IPS-NIHi7 (cell line): ENCODE measurements around the gene LITAF.
A peak's percentile ranks its signal among the peaks of the same experiment; 100 is the strongest.
"Not testable (repeated sequence)": the region's sequence is repeated elsewhere in the genome, so short reads cannot be mapped to it uniquely, and the experiment has no call there.

ENCODE experiments used
- DNase-seq: peaks from one replicate; pipeline ENCODE4 v3.0.0; 2012; ENCODE audit warnings: mixed read lengths; ENCODE audit errors: extremely low spot score

The LITAF gene

DNA sequence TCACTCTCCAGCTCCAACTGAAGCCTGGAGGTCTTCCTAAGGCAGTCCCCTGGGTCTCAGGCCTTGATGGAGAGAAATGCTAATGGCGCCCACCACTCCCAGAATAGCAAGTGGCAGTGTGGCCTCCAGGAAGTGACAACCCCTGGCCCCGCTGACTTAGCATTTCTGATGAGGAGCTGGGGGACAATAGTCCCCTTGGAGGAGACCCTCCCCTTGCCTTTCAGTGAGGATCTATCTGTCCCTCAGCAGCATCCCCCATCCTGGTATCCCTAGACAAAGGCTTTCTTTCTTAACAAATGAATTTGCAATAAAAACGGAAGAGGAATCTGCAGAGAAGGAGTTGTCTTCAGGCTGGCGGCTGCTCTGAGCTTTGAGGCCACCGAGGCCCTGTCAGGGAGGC, 68.8 kb downstream of the LITAF start:
- DNase-seq = no peak

DNA sequence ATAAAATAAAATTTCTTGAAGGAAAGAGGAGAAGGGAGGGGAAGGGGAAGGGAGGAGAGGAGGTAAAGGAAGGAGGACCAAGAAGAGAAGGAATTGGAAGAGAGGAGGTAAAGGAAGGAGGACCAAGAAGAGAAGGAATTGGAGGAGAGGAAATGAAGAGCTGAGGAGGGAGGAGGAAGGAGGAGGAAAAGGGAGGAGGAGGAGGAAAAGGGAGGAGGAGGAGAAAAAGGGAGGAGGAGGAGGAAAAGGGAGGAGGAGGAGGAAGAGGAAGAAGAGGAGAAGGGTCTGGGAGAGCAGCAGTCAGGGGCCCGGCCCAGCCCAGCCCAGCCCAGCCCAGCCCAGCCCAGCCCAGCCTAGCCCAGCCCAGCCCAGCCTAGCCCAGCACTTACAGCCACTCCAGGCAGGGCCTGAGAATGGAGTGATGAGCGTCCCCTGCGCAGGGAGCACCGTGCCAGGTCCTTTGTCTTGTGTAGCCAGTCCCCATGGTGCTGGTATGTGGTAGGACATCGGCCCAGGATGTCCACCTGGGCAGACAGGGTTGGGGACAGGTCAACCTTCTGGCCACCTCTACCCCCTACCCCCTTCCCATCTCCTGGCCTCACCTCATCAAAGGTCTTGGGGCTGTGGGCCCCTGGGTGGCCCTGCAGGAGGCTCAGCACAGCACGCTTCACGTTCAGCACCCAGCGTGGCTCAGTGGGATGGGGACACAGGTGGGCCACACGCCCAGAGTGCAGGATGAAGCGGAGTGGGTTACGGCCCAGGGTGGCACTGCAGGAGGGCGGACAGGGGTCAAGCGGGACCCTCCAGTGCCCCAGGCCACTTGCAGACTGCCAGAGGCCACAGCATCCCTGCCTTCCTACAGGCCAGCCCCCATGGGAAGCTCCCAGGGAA, 70.9 kb downstream of the LITAF start:
- DNase-seq = no peak

DNA sequence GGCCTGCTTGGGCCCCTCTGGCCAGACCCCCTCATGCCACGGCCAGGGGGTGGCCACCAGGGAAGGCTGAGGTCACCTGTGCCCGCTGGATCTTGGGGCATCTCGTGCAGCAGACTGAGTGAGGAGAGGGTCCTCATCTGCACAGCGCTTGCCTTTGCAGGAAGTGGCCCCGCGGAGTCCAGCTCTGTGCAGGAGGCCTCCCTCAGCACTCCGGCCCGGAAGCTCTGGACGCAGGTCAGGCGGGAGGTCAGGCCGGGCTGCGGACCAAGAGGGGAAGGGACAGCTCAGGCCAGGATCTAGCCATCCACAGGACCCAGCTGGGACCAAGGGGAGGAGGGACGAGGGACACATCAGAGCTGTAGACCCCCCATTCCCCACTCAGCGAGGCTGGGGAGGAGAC, 72.4 kb downstream of the LITAF start:
- no peak for DNase-seq

DNA sequence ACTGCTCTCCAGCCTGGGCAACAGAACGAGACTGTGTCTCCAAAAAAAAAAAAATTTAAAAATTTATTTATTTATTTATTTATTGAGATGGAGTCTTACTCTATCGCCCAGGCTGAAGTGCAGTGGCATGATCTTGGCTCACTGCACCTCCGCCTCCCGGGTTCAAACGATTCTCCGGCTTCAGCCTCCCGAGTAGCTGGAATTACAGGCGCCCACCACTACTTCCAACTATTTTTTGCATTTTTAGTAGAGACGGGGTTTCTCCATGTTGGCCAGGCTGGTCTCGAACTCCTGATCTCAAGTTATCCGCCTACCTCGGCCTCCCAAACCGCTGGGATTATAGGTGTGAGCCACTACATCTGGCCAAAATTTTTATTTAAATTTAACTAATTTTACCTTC, 73.4 kb downstream of the LITAF start:
- DNase-seq = not testable (repeated sequence)

DNA sequence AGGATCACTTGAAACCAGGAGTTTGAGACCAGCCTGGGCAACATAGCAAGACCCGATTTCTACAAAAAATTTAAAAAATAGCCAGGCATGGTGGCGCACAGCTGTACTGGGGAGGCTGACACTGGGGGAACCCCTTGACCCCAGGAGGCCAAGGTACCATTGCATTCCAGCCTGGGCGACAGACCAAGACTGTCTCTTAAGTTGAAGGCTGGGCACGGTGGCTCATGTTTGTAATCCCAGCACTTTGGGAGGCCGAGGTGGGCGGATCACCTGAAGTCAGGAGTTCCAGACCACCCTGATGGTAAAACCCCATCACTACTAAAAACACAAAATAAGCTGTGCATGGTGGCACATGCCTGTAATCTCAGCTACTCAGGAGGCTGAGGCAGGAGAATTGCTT, 74.9 kb downstream of the LITAF start:
- no peak for DNase-seq

DNA sequence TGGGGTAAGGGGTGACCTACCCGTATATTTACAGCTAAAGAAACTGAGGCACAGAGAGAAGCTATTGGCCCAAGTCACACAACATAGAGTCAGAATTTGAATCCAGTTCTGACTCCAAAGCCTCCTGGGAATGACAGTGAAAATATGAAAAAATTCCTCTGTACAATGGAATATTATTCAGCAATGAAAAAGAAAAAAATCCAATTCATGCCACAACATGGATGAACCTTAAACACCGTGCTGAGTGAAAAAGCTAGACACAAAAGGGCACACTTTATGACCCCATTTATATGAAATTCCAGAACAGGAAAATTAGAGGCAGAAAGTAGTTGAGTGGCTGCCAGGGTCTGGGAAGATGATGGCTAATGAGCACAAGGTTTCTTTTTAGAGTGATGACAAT, 75.4 kb downstream of the LITAF start:
- no peak for DNase-seq

DNA sequence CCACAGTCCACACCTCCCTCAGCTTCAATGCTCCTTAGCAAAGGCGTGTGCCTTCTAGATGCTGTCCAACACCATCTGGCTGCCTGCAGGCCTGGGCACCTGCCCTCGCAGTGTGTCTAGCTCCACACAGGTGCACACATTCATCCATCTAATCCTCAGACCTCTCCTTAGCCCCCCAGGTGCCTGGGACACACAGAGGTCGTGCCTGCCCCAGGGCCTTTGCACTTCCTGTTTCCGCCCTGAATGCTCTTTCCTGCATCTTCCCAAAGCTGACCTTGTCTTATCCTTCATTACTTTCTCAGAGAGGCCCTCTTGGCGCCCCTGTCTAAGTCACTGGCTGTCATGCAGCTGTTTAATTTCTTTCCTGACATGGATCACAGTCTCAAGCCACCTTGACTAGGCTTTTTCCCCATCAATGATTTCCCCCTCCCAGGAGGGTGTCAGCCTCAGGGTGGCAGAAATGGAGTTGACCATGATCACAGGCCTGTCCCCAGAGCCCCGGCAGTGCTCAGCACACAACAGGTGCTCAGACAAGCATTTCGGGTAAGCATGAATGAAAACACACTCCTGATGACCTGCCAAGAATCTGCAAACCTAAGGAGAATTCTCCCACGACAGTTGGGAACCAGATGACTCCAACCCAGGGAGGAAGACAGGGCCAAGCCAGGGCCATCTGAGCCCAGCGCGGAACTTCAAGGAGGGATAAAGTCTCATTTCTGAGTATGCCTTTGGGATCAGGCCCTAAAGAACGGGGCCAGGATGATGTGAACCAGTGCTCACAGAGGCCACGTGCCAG, 76.3 kb downstream of the LITAF start:
- DNase-seq = no peak

DNA sequence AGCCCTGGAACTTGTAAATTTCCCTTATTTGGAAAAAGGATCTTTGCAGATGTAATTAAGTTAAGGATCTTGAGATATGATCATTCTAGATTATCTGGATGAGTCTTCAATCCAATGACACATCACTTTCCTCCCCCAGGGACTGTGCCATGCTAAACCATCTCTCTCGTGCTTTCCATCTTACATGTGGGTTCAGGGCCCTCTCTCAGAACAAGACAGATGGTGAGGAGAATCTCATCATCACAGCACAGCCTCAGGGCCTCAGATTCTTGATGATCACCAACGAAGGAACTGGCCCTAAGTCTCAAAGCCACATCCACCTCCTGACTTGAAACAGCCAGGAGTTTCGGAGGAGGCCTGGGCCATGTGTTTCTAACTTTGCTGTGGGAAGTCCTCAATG, 78.7 kb downstream of the LITAF start:
- DNase-seq = no peak

DNA sequence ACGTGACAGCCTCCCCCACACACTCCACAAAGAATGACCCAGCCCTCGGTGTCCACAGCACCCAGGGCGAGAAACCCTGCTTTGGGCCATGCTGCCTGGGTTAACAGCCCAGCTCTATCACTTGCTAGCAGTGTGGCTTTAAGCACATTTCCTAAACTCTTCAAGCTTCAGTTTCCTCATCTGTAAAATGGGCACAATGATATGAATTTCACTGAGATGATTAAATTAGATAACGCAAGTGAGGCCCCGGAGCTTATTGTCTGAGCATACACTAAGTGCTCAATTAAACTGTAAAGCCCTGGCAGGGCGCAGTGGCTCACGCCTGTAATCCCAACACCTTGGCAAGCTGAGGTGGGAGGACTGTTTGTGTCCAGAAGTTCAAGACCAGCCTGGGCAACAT, 79.4 kb downstream of the LITAF start:
- no peak for DNase-seq

DNA sequence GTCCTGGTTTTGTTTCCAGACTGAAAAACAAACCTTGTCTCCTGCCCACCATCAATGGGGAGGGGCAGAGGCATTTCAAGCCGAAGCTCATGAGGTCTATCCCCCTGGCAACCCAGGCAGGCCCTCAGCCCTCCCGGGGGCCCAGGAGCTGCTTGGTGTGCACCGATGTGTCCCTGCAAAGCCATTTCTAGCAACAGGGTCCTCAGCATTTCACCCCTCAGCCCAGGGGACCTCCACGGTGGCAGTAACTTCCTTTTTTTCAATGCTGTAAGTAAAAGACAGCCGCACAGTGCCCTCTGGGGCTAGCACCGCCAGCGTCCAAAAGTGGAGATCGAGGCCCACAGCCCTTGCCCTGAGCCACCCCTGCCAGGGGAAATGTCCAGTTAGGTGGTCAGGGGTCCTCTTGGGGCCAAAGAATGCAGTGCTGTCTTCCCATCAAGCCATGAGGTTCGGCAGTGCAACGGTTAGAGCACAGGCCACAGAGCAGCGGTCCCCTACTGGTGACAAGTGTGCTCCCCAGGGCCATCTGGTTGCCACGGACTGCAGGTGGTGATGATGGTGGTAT, 79.9 kb downstream of the LITAF start:
- DNase-seq = no peak

DNA sequence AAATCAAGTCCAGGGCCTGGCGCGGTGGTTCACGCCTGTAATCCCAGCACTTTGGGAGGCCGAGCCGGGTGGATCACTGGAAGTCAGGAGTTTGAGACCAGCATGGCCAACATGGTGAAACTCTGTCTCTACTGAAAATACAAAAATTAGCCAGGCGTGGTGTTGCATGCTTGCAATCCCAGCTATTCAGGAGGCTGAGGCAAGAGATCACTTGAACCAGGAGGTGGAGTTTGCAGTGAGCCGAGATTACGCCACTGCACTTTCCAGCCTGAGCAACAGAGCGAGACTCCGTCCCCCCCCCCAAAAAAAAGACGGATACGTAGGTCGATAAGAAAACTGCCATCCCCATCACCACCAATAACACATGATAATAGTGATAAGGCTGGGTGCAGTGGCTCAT, 82.5 kb downstream of the LITAF start:
- DNase-seq = not testable (repeated sequence)

DNA sequence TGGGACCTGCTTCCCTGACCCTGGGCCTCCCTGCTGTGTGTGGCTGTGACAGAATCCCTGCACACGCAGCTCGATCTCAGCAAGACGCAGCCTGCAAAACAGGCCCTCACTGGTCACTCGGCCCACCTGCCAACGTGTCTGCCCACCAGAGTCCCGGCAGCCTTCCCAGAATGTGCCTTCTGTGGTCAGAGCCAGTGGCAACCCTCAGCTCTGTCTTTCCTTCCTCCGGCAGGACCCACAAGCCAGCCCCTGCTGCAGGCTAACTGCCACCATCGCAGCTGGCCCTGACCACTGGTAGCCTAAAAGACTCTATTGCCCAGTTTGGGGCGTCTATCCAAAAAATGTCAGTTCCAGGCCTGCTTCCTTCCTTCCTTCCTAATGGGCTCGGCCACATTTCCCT, 83.2 kb downstream of the LITAF start:
- no peak for DNase-seq

DNA sequence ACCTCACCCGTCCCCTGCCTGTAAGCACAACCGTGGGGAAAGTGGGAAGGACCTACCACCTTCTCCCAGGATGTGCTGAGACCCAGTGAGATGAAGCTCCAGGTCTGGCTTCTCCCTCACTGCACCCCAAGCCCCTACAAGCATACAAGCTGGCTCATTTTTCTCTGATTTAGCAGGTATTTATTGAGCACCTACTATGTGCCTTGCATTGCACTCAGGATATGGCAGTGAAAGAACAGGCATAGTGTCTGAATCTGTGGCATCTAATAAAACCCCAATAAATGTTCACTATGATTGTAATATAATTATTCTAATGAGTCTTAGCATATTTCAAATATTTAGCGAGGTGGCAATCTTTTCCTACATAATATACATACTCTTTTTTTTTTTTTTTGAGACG, 84.5 kb downstream of the LITAF start:
- DNase-seq = no peak

DNA sequence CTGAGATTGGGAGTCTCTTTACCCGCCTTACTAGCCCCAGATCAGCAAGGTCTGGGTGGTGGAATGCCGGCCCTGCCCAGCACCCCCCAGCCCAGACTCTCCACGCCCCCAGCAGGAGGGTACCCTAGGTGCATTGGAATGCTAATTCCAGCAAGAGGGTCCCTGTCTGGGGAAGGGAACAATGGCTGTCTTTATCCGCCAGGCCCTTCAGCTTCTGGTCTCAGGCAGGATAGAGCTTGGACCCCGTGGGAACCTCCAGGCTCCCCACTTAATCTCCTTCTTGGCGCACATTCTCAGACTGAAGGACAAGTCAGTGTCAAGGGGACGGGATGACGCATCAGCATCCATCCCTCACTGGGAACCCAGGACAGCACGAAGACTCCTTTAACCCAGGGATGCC, 85.1 kb downstream of the LITAF start:
- peak; percentile 71 for DNase-seq

DNA sequence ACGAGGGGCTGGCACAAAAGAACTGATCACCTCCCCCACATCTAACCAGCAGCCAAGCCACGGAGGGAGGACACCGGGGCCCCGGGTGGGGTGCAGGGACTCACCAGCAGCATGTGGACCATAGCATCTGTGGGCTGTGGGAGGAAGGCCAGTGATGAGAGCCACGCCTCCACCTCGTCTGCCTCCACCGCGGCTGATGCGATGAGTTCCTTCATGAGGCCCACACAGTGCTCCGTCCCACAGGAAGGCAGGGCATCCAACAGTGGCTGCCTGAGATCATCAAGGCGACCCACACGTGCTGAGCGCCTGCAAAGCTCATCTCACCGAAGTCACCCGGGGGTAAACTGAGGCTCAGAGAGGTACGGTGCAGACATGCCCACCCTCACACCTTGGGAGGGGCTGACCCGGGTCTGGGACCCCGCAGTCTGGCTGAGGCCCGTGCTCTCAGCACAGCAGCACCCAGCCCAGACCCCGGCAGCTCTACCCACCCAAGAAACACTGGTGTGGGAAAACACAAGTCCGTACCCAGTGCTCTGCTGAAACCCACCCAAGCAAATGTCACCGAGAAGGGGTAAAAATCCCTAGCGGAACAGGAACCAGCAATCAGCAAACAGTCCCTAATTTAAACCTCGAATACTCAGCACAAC, 85.9 kb downstream of the LITAF start:
- no peak for DNase-seq

DNA sequence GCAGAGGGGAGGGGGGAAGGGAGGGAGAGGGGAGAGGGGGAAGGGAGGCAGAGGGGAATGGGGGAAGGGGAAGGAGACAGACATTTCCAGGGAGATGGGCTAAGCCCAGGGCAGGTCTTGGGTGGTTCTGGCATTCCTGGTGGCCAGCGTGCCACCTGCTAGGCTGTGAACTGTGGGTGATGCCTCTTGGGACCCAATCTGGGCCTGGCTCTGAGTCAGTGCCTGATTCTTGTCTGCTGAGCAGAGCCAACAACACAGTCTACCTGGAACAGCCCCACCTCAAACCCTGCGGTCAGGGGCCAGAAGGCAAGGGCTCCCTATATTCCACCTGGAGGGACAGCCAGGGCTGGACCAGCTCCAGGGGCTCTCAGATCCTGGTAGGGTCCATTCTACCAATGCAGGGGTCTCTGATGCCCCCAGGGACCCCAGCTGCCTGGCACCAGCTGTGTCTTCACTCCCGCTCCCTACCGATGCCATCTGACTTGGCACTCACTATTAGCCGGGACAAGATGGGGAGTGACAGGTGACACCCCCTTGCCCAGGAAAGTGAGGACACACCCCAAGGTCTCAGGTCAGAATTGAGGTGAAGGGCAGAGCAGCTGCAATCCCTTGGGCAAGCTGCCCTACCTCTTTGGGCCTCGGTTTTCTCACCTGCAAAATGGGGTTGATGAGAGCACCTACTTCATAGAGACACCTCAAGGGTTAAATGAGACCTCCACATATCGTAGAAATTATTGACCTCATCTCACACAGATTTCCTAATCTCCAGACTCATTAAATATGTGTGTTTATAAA, 87.2 kb downstream of the LITAF start:
- no peak for DNase-seq

DNA sequence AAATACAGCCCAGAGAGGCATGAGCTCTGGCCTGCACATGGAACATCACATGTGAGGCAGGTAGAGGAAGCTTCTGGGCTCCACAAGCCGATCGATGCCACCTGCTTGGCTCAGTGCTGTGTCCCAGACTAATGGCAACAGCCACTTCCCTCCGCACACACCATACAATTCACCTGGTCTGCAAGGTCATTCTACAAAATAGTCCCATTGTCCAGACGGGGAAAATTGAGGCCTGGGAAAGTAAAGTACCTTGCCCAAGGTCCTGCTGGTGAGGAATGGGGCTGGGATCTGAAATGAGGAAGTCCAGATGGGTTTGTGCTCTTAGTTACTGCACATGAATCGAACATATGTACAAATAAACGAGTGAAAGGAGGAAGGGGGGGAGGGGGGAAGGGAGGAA, 88.0 kb downstream of the LITAF start:
- DNase-seq = no peak

DNA sequence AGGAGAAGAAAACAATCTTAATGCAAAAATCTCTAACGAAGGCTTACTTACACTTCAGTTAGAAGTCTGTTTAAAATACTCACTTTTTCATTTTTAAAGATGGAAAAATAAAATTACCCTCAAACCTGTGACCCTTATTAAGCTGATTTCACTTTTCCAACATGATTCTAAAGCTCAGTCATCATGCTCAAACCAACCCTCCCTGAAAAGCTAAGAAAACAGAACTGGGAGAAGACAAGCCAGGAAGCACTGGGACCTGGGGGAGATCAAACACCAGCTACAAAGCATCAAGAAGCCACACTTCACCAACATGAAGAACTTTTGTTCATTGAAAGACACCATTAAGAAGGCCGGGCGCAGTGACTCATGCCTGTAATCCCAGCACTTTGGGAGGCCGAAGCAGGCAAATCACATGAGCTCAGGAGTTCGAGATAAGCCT, 88.8 kb downstream of the LITAF start:
- DNase-seq = no peak
